ENCODE results near the gene PTPN6.

- TF ChIP-seq CTCF (conservative IDR thresholded peaks at IDR 0.05) (no peak), ZFX (IDR thresholded peaks at IDR 0.05) (no peak)
These were observed 41.6 kb upstream of the PTPN6 start for GRCh38 chr12:6909421-6910145.

Data from C4-2B (cell line).